HTR-8/SVneo (cell line): ENCODE results near the gene GK.
A peak's percentile ranks its signal among the peaks of the same experiment; 100 is the strongest.
"Not testable (repeated sequence)": the region's sequence is repeated elsewhere in the genome, so short reads cannot be mapped to it uniquely, and the experiment has no call there.

ENCODE experiments used
- DNase-seq: peaks from one replicate; pipeline ENCODE4 v3.0.0; 2011; ENCODE audit warnings: low spot score, mixed read lengths; ENCODE audit not compliant: insufficient read length
- FAIRE-seq: peaks from 2 replicates; lab custom pipeline; 2011; peaks lifted over from hg19 to GRCh38; lab: Jason Lieb, UNC

The GK gene

GRCh38 chrX:30690330-30690729 lies 37.1 kb downstream of the GK start:
- FAIRE-seq (no peak), DNase-seq (no peak)

- DNase-seq, result no peak
- FAIRE-seq, result peak; percentile 9
Observed at GRCh38 chrX:30693999-30694650, 40.9 kb downstream of the GK start.

- FAIRE-seq (peak; percentile 69), DNase-seq (peak; percentile 27)
Observed at GRCh38 chrX:30702736-30703135, 49.5 kb downstream of the GK start.

GRCh38 chrX:30706216-30706775 lies 53.1 kb downstream of the GK start:
- FAIRE-seq (no peak), DNase-seq (no peak)

- DNase-seq, result no peak
- no peak for FAIRE-seq
Observed at GRCh38 chrX:30712214-30712613, 59.0 kb downstream of the GK start.

- DNase-seq, result peak; percentile 59
- peak; percentile 63 for FAIRE-seq
Observed at GRCh38 chrX:30713061-30713525, 59.9 kb downstream of the GK start.

- FAIRE-seq, result no peak
- no peak for DNase-seq
Observed at GRCh38 chrX:30714138-30714537, 60.9 kb downstream of the GK start.

GRCh38 chrX:30715976-30716375 lies 62.8 kb downstream of the GK start:
- DNase-seq (no peak), FAIRE-seq (no peak)

- no peak for FAIRE-seq
- no peak for DNase-seq
Observed at GRCh38 chrX:30733852-30734660, 80.8 kb downstream of the GK start.

GRCh38 chrX:30734782-30735181 lies 81.6 kb downstream of the GK start:
- FAIRE-seq (peak; percentile 36), DNase-seq (no peak)

GRCh38 chrX:30735839-30736238 lies 82.6 kb downstream of the GK start:
- FAIRE-seq (no peak), DNase-seq (peak; percentile 79)

GRCh38 chrX:30741545-30741944 lies 88.3 kb downstream of the GK start:
- no peak for FAIRE-seq
- no peak for DNase-seq

- DNase-seq (no peak), FAIRE-seq (no peak)
Observed at GRCh38 chrX:30748342-30748960, 95.2 kb downstream of the GK start.

GRCh38 chrX:30751497-30751896 lies 98.3 kb downstream of the GK start:
- no peak for FAIRE-seq

GRCh38 chrX:30762755-30763154 lies 109.5 kb downstream of the GK start:
- FAIRE-seq (no peak), DNase-seq (no peak)

More at GRCh38 chrX:30751497-30751896, 98.3 kb downstream of the GK start:
- no peak for DNase-seq

GRCh38 chrX:30773764-30774163 lies 120.5 kb downstream of the GK start:
- not testable (repeated sequence) for DNase-seq, FAIRE-seq

- FAIRE-seq (no peak), DNase-seq (no peak)
Observed at GRCh38 chrX:30777575-30777974, 124.4 kb downstream of the GK start.

GRCh38 chrX:30779453-30780030 lies 126.3 kb downstream of the GK start:
- DNase-seq (no peak), FAIRE-seq (no peak)
